ENCODE measurements around the gene KSR1.

KSR1 gene

DNA sequence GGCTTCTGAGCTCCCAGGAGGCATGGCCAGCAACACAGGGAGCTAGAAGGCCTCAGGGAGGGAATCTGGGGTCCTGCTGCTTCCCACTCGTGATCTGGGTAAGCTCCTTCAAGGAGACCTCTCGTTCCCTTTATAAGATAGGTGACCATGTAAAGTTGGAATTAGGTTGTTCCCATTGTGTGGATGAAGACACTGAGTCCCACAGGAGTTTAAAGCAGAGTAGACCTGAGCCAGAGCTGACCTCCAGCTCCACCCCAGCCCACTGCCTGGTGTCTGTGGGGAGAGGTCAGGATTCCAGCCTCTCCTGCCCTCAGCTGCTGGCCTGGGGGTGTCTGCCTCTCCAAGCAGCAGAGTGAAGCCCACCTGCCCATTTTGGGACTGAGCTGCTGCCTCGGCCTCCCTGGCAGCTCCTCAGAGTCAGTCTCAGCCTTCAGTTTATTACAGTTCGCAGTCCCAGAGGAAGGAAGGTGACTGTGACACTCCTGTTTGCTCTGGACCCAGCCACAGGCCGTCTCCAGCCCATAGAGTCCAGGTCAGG lies 141.6 kb downstream of the KSR1 start:
- DNase-seq = no peak

- no peak for DNase-seq
Measured at GRCh38 chr17:27598337-27599050, 142.2 kb downstream of the KSR1 start.

DNA sequence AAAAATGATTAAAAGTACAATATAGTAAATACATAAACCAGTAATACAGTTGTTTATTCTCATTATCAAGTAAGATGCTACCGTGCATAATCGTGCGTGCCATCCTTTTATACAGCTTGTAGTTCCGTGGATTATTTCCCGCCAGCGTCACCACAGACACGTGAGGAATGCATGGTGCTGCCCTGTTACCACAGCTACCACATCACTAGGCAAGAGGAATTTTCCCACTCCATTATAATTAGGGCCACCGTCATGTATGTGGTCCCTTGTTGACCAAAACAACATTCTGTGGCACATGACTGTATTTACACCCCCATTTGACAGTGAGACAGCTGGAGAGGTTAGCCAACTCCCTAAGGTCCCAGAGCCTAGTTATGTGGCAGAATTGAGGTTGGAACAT lies 144.2 kb downstream of the KSR1 start:
- no peak for DNase-seq

- peak; percentile 91 for DNase-seq
Measured at GRCh38 chr17:27601069-27601974, 145.1 kb downstream of the KSR1 start.

DNA sequence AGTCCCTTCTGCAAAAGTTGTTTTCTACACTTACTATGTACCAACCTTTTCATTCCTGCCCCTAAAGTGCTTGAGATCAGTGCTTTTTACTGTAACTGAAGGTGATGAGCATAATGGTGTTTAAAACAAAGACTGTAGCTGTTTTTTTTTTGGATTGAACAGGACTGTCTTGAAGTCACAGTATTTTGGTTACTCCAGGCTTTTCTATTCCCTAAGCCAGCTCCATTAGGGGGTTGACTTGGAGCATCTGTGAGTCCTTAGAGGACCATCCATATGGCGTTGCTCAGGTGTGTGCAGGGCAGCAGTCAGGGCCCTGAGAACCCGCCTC lies 145.7 kb downstream of the KSR1 start:
- no peak for DNase-seq

- DNase-seq = peak; percentile 85
Measured at GRCh38 chr17:27602721-27603420, 146.6 kb downstream of the KSR1 start.

- DNase-seq = no peak
Measured at GRCh38 chr17:27603421-27603770, 147.1 kb downstream of the KSR1 start.

GRCh38 chr17:27603880-27604794 lies 147.9 kb downstream of the KSR1 start:
- no peak for DNase-seq

DNA sequence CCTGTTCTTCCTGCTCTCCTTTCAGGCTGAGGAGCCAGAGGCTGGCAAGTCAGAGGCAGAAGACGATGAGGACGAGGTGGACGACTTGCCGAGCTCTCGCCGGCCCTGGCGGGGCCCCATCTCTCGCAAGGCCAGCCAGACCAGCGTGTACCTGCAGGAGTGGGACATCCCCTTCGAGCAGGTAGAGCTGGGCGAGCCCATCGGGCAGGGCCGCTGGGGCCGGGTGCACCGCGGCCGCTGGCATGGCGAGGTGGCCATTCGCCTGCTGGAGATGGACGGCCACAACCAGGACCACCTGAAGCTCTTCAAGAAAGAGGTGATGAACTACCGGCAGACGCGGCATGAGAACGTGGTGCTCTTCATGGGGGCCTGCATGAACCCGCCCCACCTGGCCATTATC lies 149.2 kb downstream of the KSR1 start:
- DNase-seq = no peak

DNA sequence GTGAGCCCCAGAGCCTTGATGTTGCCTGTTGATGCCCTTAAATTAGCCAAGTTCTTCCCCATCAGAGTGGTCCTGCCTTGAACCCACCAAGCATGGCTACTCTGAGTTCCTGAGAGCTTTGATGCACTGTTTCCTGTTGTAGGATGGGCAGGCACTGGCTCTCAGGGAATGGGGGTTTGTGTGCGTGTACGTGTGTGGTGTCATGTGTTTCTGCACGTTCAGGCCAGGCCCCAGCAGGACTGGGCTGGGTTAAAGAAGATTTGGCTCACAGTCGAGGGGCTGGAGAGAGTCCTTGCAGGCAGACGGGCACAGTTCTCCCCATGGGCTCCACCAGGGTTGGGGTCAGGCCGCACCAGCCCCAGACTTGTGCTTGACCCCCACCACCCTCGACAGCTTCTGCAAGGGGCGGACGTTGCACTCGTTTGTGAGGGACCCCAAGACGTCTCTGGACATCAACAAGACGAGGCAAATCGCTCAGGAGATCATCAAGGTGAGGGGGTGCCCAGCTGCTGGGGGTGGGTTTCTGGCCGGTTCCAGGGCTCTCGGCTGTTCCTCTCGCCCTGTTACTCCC lies 151.4 kb downstream of the KSR1 start:
- DNase-seq = no peak

- no peak for DNase-seq
Measured at GRCh38 chr17:27608328-27609230, 152.3 kb downstream of the KSR1 start.

GRCh38 chr17:27609611-27610303 lies 153.5 kb downstream of the KSR1 start:
- peak; percentile 38 for DNase-seq

GRCh38 chr17:27610304-27610677 lies 154.0 kb downstream of the KSR1 start:
- DNase-seq = no peak

GRCh38 chr17:27612160-27612770 lies 156.0 kb downstream of the KSR1 start:
- no peak for DNase-seq

DNA sequence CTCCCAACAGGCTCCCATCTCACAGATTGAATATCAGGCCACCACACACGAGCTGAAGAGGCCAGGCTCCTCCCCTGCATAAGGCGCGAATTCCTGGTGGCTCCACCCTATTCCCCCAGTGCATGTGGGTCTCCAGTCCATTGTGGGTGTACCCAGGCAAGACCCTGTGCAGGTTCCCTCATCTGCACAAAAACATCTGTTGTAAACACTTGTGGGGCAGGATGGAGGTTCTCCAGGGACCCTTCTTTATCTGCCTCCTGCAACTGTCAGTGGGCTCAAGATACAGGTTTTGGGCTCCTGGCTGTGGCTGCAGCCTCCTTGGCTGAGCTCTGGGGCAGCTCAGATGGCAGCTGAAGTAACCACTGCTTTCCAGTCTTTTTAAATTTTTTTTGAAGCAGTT lies 157.2 kb downstream of the KSR1 start:
- no peak for DNase-seq

GRCh38 chr17:27615121-27615520 lies 158.9 kb downstream of the KSR1 start:
- no peak for DNase-seq

- DNase-seq = no peak
Measured at GRCh38 chr17:27616414-27616813, 160.2 kb downstream of the KSR1 start.

DNA sequence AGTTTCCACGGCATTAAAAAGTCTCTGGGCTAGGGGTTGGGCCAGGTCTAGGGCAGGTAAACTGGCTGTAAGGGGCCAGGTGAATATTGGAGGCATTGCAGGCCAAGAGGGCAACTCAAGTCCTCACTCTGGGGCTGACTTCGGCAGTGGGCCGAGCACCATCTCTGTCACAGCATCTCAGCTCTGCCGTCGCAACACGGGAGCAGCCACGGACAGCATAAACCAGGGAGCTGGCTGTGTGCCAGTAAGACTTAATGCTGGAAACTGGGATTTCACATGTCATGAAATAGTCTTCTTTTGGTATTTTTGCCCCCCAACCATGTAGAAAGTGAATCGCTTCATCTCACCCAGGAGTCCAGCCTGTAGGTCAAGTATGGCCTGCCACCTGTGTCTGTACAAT lies 162.2 kb downstream of the KSR1 start:
- no peak for DNase-seq

GRCh38 chr17:27620721-27621120 lies 164.5 kb downstream of the KSR1 start:
- DNase-seq = no peak

GRCh38 chr17:27621536-27621935 lies 165.3 kb downstream of the KSR1 start:
- no peak for DNase-seq

All from NCI-H82 (cell line).